Keratinocyte (primary cell): ENCODE results near the gene OGG1. TPM values are rescaled to one million over a fixed set of nuclear protein-coding genes. Genes with fewer than 3 reads are reported as not detected.

Experiments used
- DNase-seq: peaks from one replicate; pipeline ENCODE4 v3.0.0-alpha.2; 2011; ENCODE audit warnings: low read depth, missing footprints, low spot score
- FAIRE-seq: peaks from 2 replicates; lab custom pipeline; 2011; peaks lifted over from hg19 to GRCh38; lab: Jason Lieb, UNC
- H2AFZ ChIP-seq: 2 replicates; pipeline ENCODE4 v1.6.0; 2012; ENCODE audit warnings: low read length, control low read depth, inconsistent platforms; ENCODE audit not compliant: control insufficient read depth
- H3K27ac ChIP-seq: 2 replicates; pipeline ENCODE4 v1.5.1; 2011; ENCODE audit warnings: low read length; ENCODE audit not compliant: control insufficient read depth, insufficient read depth
- H3K27me3 ChIP-seq: 3 replicates; pipeline ENCODE4 v1.6.0; 2011; ENCODE audit warnings: low read length; ENCODE audit not compliant: control insufficient read depth, insufficient read depth; ENCODE audit errors: extremely low read depth
- H3K36me3 ChIP-seq, 2 experiments: 2 replicates in 1 of 2; 3 replicates in 1 of 2; pipeline ENCODE4 v1.5.1; 2011; ENCODE audit warnings: low read length in 2 of 2, mild to moderate bottlenecking in 1 of 2; ENCODE audit not compliant: control insufficient read depth in 2 of 2, insufficient read depth in 2 of 2; ENCODE audit errors: extremely low read depth in 1 of 2
- H3K4me1 ChIP-seq: 3 replicates; pipeline ENCODE4 v1.5.1; 2011; ENCODE audit warnings: low read length; ENCODE audit not compliant: control insufficient read depth, insufficient read depth; ENCODE audit errors: extremely low read depth
- H3K4me2 ChIP-seq: 3 replicates; pipeline ENCODE4 v1.6.0; 2011; ENCODE audit warnings: low read depth, low read length; ENCODE audit not compliant: control insufficient read depth, insufficient read depth; ENCODE audit errors: extremely low read depth
- H3K4me3 ChIP-seq, 3 experiments: fragments of 200-600 bp in 1 of 3; sonication (generic) in 1 of 3; 2 replicates in 2 of 3; 3 replicates in 1 of 3; pipeline ENCODE4 v1.5.1; 2011 to 2016; ENCODE audit warnings: low read length in 3 of 3, mild to moderate bottlenecking in 3 of 3, control low read depth in 2 of 3, inconsistent platforms in 1 of 3, low read depth in 1 of 3, mixed read lengths in 1 of 3, mixed run types in 1 of 3, moderate library complexity in 1 of 3; ENCODE audit not compliant: control insufficient read depth in 2 of 3, insufficient read depth in 2 of 3; ENCODE audit errors: extremely low read depth in 1 of 3
- H3K79me2 ChIP-seq: 2 replicates; pipeline ENCODE4 v1.6.0; 2012; ENCODE audit warnings: low read length; ENCODE audit not compliant: control insufficient read depth, insufficient read depth
- H3K9ac ChIP-seq: 3 replicates; pipeline ENCODE4 v1.6.0; 2011; ENCODE audit warnings: low read length; ENCODE audit not compliant: control insufficient read depth, insufficient read depth; ENCODE audit errors: extremely low read depth
- H3K9me1 ChIP-seq: 3 replicates; pipeline ENCODE4 v1.6.0; 2011; ENCODE audit warnings: low read length; ENCODE audit not compliant: control insufficient read depth, insufficient read depth; ENCODE audit errors: extremely low read depth
- H3K9me3 ChIP-seq: 2 replicates; pipeline ENCODE4 v1.5.1; 2012; ENCODE audit warnings: low read depth, low read length; ENCODE audit not compliant: control insufficient read depth
- H4K20me1 ChIP-seq: 3 replicates; pipeline ENCODE4 v1.6.0; 2011; ENCODE audit warnings: low read length; ENCODE audit not compliant: control insufficient read depth, insufficient read depth; ENCODE audit errors: extremely low read depth
- CTCF ChIP-seq, 3 experiments: IDR thresholded peaks in 1 of 3; conservative IDR thresholded peaks in 1 of 3; optimal IDR thresholded peaks in 1 of 3; 2 replicates in 2 of 3; 3 replicates in 1 of 3; pipeline versions ENCODE3 to v1.5.1; 2011; ENCODE audit warnings: low read length in 3 of 3, mild to moderate bottlenecking in 3 of 3, moderate library complexity in 2 of 3, control low read depth in 1 of 3, inconsistent platforms in 1 of 3; ENCODE audit not compliant: insufficient read depth in 2 of 3; ENCODE audit errors: extremely low read depth in 1 of 3
- EZH2 ChIP-seq: IDR thresholded peaks from one replicate; pipeline ENCODE4 v1.6.1; 2012; ENCODE audit warnings: inconsistent platforms, mild to moderate bottlenecking, low read length, moderate library complexity
- dilution Hi-C: fragments of 300-500 bp; cut with MboI; formaldehyde crosslinking; loops from one replicate; pipeline ENCODE4 v1.7.0; 2020; ENCODE audit warnings: low sequenced_read_pairs; ENCODE audit not compliant: extremely low pct_ligation_motif_present
- polyA plus RNA-seq, 5 experiments: library from polyadenylated mRNA; depleted of rRNA in 3 of 5; stranded (reverse) in 3 of 5; stranded (forward) in 1 of 5; unstranded in 1 of 5; fragments of >200 nt; gene quantifications; 1 replicate in 1 of 5; 2 replicates in 3 of 5; 3 replicates in 1 of 5; pipeline versions ENCODE4 v1.2.1 to v1.2.3, GENCODE V29; 2011 to 2012; ENCODE audit warnings: missing spikeins in 2 of 5, low read depth in 1 of 5, low replicate concordance in 1 of 5

Gene OGG1
- polyA plus RNA-seq, 1 donor (not counting 4 experiments of a cell fraction or from before 2014, with no cell fraction given), result 17.5 TPM

- no peak for FAIRE-seq
- Histone ChIP-seq H3K4me2 (no peak overlapping the region), H3K9me1 (no peaks in the 10 kb centered on the region), H3K9me3 (no peaks in the 10 kb centered on the region), H4K20me1 (no peaks in the 10 kb centered on the region), H2AFZ (no peak overlapping the region), H3K4me1 (peaks cover 3% of the 10 kb centered on the region), H3K9ac (no peak overlapping the region), H3K27me3 (no peaks in the 10 kb centered on the region), H3K79me2 (no peaks in the 10 kb centered on the region), H3K36me3 (peaks cover 7 to 9% of the 10 kb centered on the region in 2 experiments), H3K27ac (no peak overlapping the region), H3K4me3 (no peak overlapping the region)
- dilution Hi-C loops, result no loop called here
- TF ChIP-seq EZH2, result no peak
- no peak for TF ChIP-seq CTCF (optimal IDR thresholded peaks at IDR 0.05 in 1 of 3, IDR thresholded peaks at IDR 0.05 in 1 of 3, conservative IDR thresholded peaks at IDR 0.05 in 1 of 3; ENCODE audit: extremely low read depth in 1 of 3, insufficient read depth in 2 of 3, low read length in 3 of 3)
- no peak for DNase-seq
These were observed 27.3 kb downstream of the OGG1 start for GRCh38 chr3:9776896-9777693.

- Histone ChIP-seq H3K4me1 (peaks cover 3% of the 10 kb centered on the region), H3K4me3 (no peak overlapping the region), H3K9ac (no peak overlapping the region), H3K9me3 (no peaks in the 10 kb centered on the region), H3K36me3 (peaks cover 9 to 10% of the 10 kb centered on the region in 2 experiments), H4K20me1 (no peaks in the 10 kb centered on the region), H3K27ac (peak overlapping the region; percentile 36), H3K27me3 (no peaks in the 10 kb centered on the region), H2AFZ (no peak overlapping the region), H3K79me2 (no peaks in the 10 kb centered on the region), H3K4me2 (no peak overlapping the region), H3K9me1 (no peaks in the 10 kb centered on the region)
- TF ChIP-seq EZH2 (no peak), CTCF (optimal IDR thresholded peaks at IDR 0.05 in 1 of 3, IDR thresholded peaks at IDR 0.05 in 1 of 3, conservative IDR thresholded peaks at IDR 0.05 in 1 of 3; ENCODE audit: extremely low read depth in 1 of 3, insufficient read depth in 2 of 3, low read length in 3 of 3) (no peak)
- dilution Hi-C loops, result no loop called here
- FAIRE-seq, result no peak
- no peak for DNase-seq
These were observed 27.9 kb downstream of the OGG1 start for GRCh38 chr3:9777694-9778021.
